GM20000 (cell line): ENCODE data around the gene LMOD1.

Experiments used
- DNase-seq: peaks from one replicate; pipeline ENCODE4 v3.0.0; 2012; ENCODE audit warnings: low spot score
- CTCF ChIP-seq: IDR thresholded peaks from 2 replicates; pipeline ENCODE4 v1.5.1; 2012; ENCODE audit warnings: mild to moderate bottlenecking, control low read depth; ENCODE audit errors: extremely low read depth, missing control alignments

LMOD1 gene

GRCh38 chr1:201889090-201889968 lies 57.0 kb downstream of the LMOD1 start:
- no peak for DNase-seq
- no peak for TF ChIP-seq CTCF

- peak; percentile 73 for DNase-seq
- no peak for TF ChIP-seq CTCF
These were observed 57.9 kb downstream of the LMOD1 start, which contains the start of gene SHISA4 for GRCh38 chr1:201888282-201889089. Gene SHISA4, plus strand, starts transcription at chr1:201888898. Its CDS starts 97 bp downstream, at chr1:201888995.

GRCh38 chr1:201887116-201887866 lies 59.1 kb downstream of the LMOD1 start:
- TF ChIP-seq CTCF = no peak
- DNase-seq = no peak

DNA sequence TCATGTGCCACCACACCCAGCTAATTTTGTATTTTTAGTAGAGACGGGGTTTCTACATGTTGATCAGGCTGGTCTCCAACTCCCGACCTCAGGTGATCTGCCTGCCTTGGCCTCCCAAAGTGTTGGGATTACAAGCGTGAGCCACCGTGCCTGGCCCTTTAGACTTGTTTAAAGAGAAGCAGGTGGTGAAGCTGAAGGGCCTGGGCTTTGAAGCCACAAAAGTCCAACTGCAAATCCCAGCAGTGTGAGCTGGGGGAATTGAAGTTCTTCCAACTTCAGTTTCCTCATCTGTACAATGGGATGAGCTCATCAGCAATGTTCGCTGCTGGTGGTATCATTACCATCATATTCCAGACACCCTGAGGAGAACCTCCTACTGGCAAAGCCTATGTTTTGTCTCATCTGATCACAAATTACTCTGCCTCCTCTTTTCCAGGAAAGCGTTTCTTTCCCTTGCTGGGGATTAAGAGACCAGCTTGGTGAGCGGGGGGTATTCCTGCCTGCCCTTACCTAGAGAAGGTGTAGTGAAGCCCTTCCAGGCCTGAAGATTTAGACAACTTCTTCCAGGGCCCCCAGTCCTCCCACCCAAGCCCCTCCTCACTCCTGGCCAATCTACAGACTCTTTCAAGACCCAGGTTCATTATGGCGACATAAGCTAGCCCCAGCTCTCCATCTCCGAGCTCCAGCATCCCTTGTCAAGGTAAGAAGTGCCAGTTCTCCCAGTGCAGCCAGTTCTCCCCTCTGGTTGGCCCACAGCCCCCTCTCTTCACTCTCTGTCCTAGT lies 60.1 kb downstream of the LMOD1 start:
- TF ChIP-seq CTCF = no peak
- DNase-seq = no peak

DNA sequence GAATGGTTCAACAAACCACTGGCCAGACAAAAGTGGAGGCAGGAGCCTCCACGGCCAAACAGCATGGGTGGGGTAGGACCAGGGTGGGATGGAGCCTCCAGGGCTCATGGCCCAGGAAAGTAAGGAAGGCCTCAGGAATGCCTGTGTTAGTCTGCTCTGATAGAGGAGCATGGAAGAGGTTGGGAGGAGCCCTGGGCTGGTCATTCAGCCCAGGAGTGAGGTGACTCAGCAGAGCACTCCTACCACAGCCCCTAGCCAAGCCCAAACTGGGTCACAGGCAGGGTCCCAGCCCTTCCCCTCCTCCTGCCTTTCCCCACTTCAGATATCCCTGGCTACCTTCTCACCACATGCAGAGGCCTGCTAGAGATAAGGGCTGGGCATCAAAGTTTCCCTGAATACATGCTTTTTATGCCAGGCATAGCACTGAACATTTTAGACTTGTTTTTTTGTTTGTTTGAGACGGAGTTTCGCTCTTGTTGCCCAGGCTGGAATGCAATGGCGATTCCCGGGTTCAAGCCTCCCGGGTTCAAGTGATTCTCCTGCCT lies 60.7 kb downstream of the LMOD1 start:
- no peak for DNase-seq
- TF ChIP-seq CTCF = no peak

- no peak for TF ChIP-seq CTCF
These were observed 61.9 kb downstream of the LMOD1 start for GRCh38 chr1:201884425-201884824.

More at GRCh38 chr1:201884425-201884824, 61.9 kb downstream of the LMOD1 start:
- DNase-seq = no peak
